CD4-positive, alpha-beta T cell treated with Interleukin-2 at 100 ng/mL for 4 hours (primary cell): ENCODE data around the gene MKX.
"Not testable (repeated sequence)": the region's sequence is repeated elsewhere in the genome, so short reads cannot be mapped to it uniquely, and the experiment has no call there.

Experiments
- DNase-seq: peaks from one replicate; pipeline ENCODE4 v3.0.0-alpha.2; 2020; ENCODE audit warnings: low spot score

Gene MKX

GRCh38 chr10:27692663-27693062 lies 53.0 kb downstream of the MKX start:
- DNase-seq = no peak

- no peak for DNase-seq
These were observed 56.6 kb downstream of the MKX start for GRCh38 chr10:27688991-27689390.

GRCh38 chr10:27688276-27688675 lies 57.3 kb downstream of the MKX start:
- no peak for DNase-seq

- DNase-seq = no peak
These were observed 57.9 kb downstream of the MKX start for GRCh38 chr10:27687743-27688142.

GRCh38 chr10:27687326-27687725 lies 58.3 kb downstream of the MKX start:
- DNase-seq = no peak

- DNase-seq = no peak
These were observed 59.9 kb downstream of the MKX start for GRCh38 chr10:27685681-27686080.

- no peak for DNase-seq
These were observed 62.4 kb downstream of the MKX start for GRCh38 chr10:27683226-27683625.

- DNase-seq = not testable (repeated sequence)
These were observed 63.8 kb downstream of the MKX start for GRCh38 chr10:27681795-27682194.

- no peak for DNase-seq
These were observed 64.7 kb downstream of the MKX start for GRCh38 chr10:27680691-27681605.

- no peak for DNase-seq
These were observed 65.5 kb downstream of the MKX start for GRCh38 chr10:27680006-27680557.

GRCh38 chr10:27679369-27679912 lies 66.2 kb downstream of the MKX start:
- no peak for DNase-seq

GRCh38 chr10:27678166-27678565 lies 67.5 kb downstream of the MKX start:
- DNase-seq = no peak

GRCh38 chr10:27673065-27673464 lies 72.6 kb downstream of the MKX start:
- no peak for DNase-seq

- no peak for DNase-seq
These were observed 73.8 kb downstream of the MKX start for GRCh38 chr10:27671821-27672220.

GRCh38 chr10:27664461-27664860 lies 81.2 kb downstream of the MKX start:
- DNase-seq = no peak

GRCh38 chr10:27663621-27664020 lies 82.0 kb downstream of the MKX start:
- no peak for DNase-seq

- DNase-seq = no peak
These were observed 83.9 kb downstream of the MKX start for GRCh38 chr10:27661514-27662286.

GRCh38 chr10:27660711-27661110 lies 84.9 kb downstream of the MKX start:
- DNase-seq = no peak

- DNase-seq = no peak
These were observed 85.4 kb downstream of the MKX start for GRCh38 chr10:27660268-27660667.

GRCh38 chr10:27659786-27660185 lies 85.8 kb downstream of the MKX start:
- DNase-seq = no peak

- DNase-seq = no peak
These were observed 86.8 kb downstream of the MKX start for GRCh38 chr10:27658788-27659187.

- no peak for DNase-seq
These were observed 90.3 kb downstream of the MKX start for GRCh38 chr10:27655296-27655695.

- DNase-seq = no peak
These were observed 91.3 kb downstream of the MKX start for GRCh38 chr10:27654284-27654683.
